ENCODE data around the gene CCDC167. TPM values are rescaled to one million over a fixed set of nuclear protein-coding genes. Genes with fewer than 3 reads are reported as not detected.
A peak's percentile ranks its signal among the peaks of the same experiment; 100 is the strongest.

Gene CCDC167
- total and polyA plus RNA-seq, 10 of the 15 experiments (the other 5 are each of a cell fraction or from before 2014, with no cell fraction given), result 74.9 to 380 (median 137) TPM

GRCh38 chr6:37507690-37508421 lies 8.2 kb upstream of the CCDC167 start:
- ATAC-seq, result peak; percentile 72
- ChIA-PET CTCF (interaction anchor here (1.0 to 2.8 kb wide), 7 partner anchors 8 to 58 kb away, joined by 3 to 18 read pairs (median 4); partner anchors contain the start of gene CCDC167), RAD21 (ENCODE audit: unreplicated experiment) (interaction anchor here (0.7 to 1.8 kb wide), 4 partner anchors 9 to 52 kb away, joined by 3 to 10 read pairs (median 6); no protein-coding TSS in a partner anchor), POLR2A (interaction anchor here (0.7 to 2.0 kb wide), 6 partner anchors 8 to 70 kb away, joined by 3 to 6 read pairs (median 4); partner anchors contain the start of gene CCDC167), SMC1A (ENCODE audit: uncharacterized antibody, unreplicated experiment) (interaction anchor here (0.7 to 2.0 kb wide), 10 partner anchors 8 to 58 kb away, joined by 3 to 11 read pairs (median 6); partner anchors contain the start of gene CCDC167)
- Histone ChIP-seq H3K4me2 (ENCODE audit: control insufficient read depth, insufficient read depth) (no peak overlapping the region), H3K9ac (ENCODE audit: control insufficient read depth, insufficient read depth, low read length) (no peak overlapping the region), H3K79me2 (ENCODE audit: control insufficient read depth, insufficient read depth, low read length) (no peaks in the 10 kb centered on the region), H3K4me1 (ENCODE audit: control insufficient read depth, insufficient read depth, low read length) (peaks cover 23% of the 10 kb centered on the region), H4K20me1 (ENCODE audit: control insufficient read depth, insufficient read depth) (no peaks in the 10 kb centered on the region), H3K27me3 (replicated peaks in 1 of 2; ENCODE audit: control insufficient read depth in 2 of 2, insufficient read depth in 2 of 2, low read length in 1 of 2) (no peaks in the 10 kb centered on the region), H3K9me3 (replicated peaks; ENCODE audit: control insufficient read depth, insufficient read depth, low read length) (no peaks in the 10 kb centered on the region), H2AFZ (ENCODE audit: control insufficient read depth, low read depth, low read length) (no peak overlapping the region), H3K27ac (ENCODE audit: control insufficient read depth, insufficient read depth) (no peak overlapping the region), H3K36me3 (ENCODE audit: control insufficient read depth in 2 of 2, insufficient read depth in 2 of 2, low read length in 1 of 2) (no peaks in the 10 kb centered on the region), H3K4me3 (no peak overlapping the region)
- no TSS peak for BruUV-seq (replicated peaks)
- DNase-seq (ENCODE audit: low read depth, low spot score), result no peak
- WGBS (ENCODE audit: insufficient coverage, insufficient replicate concordance, low lambda C conversion rate, missing lambda C conversion rate), result 79% methylated on average over 3 of the region's 4 CpGs
- FAIRE-seq, result no peak
- in situ Hi-C loops (cut with MboI), result no loop called here
- intact Hi-C loops (cut with micrococcal nuclease; ENCODE audit: unreplicated experiment), result no loop called here
- TF ChIP-seq TBL1XR1 (IDR thresholded peaks at IDR 0.05; ENCODE audit: low read depth, low read length), result no peak
- TF ChIP-seq ZNF217 (IDR thresholded peaks at IDR 0.05), result no peak
- TF ChIP-seq, protein P1, sequence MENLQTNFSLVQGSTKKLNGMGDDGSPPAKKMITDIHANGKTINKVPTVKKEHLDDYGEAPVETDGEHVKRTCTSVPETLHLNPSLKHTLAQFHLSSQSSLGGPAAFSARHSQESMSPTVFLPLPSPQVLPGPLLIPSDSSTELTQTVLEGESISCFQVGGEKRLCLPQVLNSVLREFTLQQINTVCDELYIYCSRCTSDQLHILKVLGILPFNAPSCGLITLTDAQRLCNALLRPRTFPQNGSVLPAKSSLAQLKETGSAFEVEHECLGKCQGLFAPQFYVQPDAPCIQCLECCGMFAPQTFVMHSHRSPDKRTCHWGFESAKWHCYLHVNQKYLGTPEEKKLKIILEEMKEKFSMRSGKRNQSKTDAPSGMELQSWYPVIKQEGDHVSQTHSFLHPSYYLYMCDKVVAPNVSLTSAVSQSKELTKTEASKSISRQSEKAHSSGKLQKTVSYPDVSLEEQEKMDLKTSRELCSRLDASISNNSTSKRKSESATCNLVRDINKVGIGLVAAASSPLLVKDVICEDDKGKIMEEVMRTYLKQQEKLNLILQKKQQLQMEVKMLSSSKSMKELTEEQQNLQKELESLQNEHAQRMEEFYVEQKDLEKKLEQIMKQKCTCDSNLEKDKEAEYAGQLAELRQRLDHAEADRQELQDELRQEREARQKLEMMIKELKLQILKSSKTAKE (IDR thresholded peaks at IDR 0.05; ENCODE audit: low read depth, poor library complexity, severe bottlenecking), result no peak
- TF ChIP-seq HDAC2 (IDR thresholded peaks at IDR 0.05), result no peak
- no peak for TF ChIP-seq RAD21 (IDR thresholded peaks at IDR 0.05; ENCODE audit: insufficient read depth, low read depth, low read length)
- no peak for TF ChIP-seq NFYA (IDR thresholded peaks at IDR 0.05; ENCODE audit: borderline replicate concordance, low read depth, low read length)
- no peak for TF ChIP-seq ZNF622 (IDR thresholded peaks at IDR 0.05)
- no peak for TF ChIP-seq ZBED1 (IDR thresholded peaks at IDR 0.05; ENCODE audit: borderline replicate concordance)
- TF ChIP-seq CHD4 (IDR thresholded peaks at IDR 0.05), result no peak
- TF ChIP-seq YBX1 (IDR thresholded peaks at IDR 0.05), result no peak
- no peak for TF ChIP-seq CREM (IDR thresholded peaks at IDR 0.05; ENCODE audit: low read depth)
- no peak for TF ChIP-seq RFX5 (IDR thresholded peaks at IDR 0.05; ENCODE audit: low read depth, low read length)
- peak; percentile 68; the same call in 1 of the 2 replicates for TF ChIP-seq TCF12 (IDR thresholded peaks at IDR 0.05; ENCODE audit: low read depth, low read length)
- no peak for TF ChIP-seq CEBPB (IDR thresholded peaks at IDR 0.05; ENCODE audit: borderline replicate concordance in 1 of 2, low read depth in 2 of 2, low read length in 2 of 2)
- TF ChIP-seq PKNOX1 (IDR thresholded peaks at IDR 0.05), result peak; percentile 51
- no peak for TF ChIP-seq ATF7 (IDR thresholded peaks at IDR 0.05; ENCODE audit: low read depth)
- no peak for TF ChIP-seq RELA (IDR thresholded peaks at IDR 0.05; ENCODE audit: borderline replicate concordance, partially characterized antibody)
- TF ChIP-seq, protein P2, sequence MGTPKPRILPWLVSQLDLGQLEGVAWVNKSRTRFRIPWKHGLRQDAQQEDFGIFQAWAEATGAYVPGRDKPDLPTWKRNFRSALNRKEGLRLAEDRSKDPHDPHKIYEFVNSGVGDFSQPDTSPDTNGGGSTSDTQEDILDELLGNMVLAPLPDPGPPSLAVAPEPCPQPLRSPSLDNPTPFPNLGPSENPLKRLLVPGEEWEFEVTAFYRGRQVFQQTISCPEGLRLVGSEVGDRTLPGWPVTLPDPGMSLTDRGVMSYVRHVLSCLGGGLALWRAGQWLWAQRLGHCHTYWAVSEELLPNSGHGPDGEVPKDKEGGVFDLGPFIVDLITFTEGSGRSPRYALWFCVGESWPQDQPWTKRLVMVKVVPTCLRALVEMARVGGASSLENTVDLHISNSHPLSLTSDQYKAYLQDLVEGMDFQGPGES (IDR thresholded peaks at IDR 0.05), result no peak
- no peak for TF ChIP-seq TARDBP (IDR thresholded peaks at IDR 0.05; ENCODE audit: borderline replicate concordance)
- TF ChIP-seq TCF7 (IDR thresholded peaks at IDR 0.05; ENCODE audit: borderline replicate concordance), result no peak
- TF ChIP-seq NR2C1 (IDR thresholded peaks at IDR 0.05), result no peak
